MM.1S (cell line): Measurements from ENCODE around the gene POU2F2.

ENCODE experiments used
- DNase-seq: peaks from one replicate; pipeline ENCODE4 v3.0.0-alpha.2; 2015
- H2AFZ ChIP-seq: fragments of 300-600 bp; sonication (generic); 2 replicates; pipeline ENCODE4 v1.6.0; 2016; ENCODE audit warnings: antibody characterized with exemption, low read length
- H3F3A ChIP-seq: fragments of 300-600 bp; sonication (generic); 2 replicates; pipeline ENCODE4 v1.6.1; 2016; ENCODE audit warnings: mild to moderate bottlenecking, antibody characterized with exemption, low read length, moderate library complexity, mixed read lengths; ENCODE audit not compliant: insufficient read depth
- H3K27ac ChIP-seq: fragments of 300-600 bp; sonication (generic); 2 replicates; pipeline ENCODE4 v1.5.1; 2016; ENCODE audit warnings: mild to moderate bottlenecking, low read length
- H3K27me3 ChIP-seq: fragments of 300-600 bp; sonication (generic); replicated peaks from 2 replicates; pipeline ENCODE4 v1.6.0; 2016; ENCODE audit warnings: low read length; ENCODE audit not compliant: insufficient read depth
- H3K36me3 ChIP-seq: fragments of 300-600 bp; sonication (generic); replicated peaks from 2 replicates; pipeline ENCODE4 v1.6.1; 2016; ENCODE audit warnings: mild to moderate bottlenecking, low read length, mixed read lengths; ENCODE audit not compliant: insufficient read depth
- H3K4me1 ChIP-seq: fragments of 300-600 bp; sonication (generic); 2 replicates; pipeline ENCODE4 v1.6.1; 2016; ENCODE audit warnings: low read length, mixed read lengths
- H3K4me2 ChIP-seq: fragments of 300-600 bp; sonication (generic); 2 replicates; pipeline ENCODE4 v1.6.0; 2016; ENCODE audit warnings: low read depth, low read length
- H3K4me3 ChIP-seq: fragments of 300-600 bp; sonication (generic); 2 replicates; pipeline ENCODE4 v1.5.1; 2016; ENCODE audit warnings: low read length, mixed read lengths
- H3K79me2 ChIP-seq: fragments of 300-600 bp; sonication (generic); 2 replicates; pipeline ENCODE4 v1.6.1; 2016; ENCODE audit warnings: mixed run types, low read length, mixed read lengths
- H3K9ac ChIP-seq: fragments of 300-600 bp; sonication (generic); 2 replicates; pipeline ENCODE4 v1.6.1; 2016; ENCODE audit warnings: low read length, mixed read lengths
- H3K9me2 ChIP-seq: fragments of 300-600 bp; sonication (generic); replicated peaks from 2 replicates; pipeline ENCODE4 v1.6.1; 2016; ENCODE audit warnings: mild to moderate bottlenecking, low read length, mixed read lengths; ENCODE audit not compliant: insufficient read depth
- H3K9me3 ChIP-seq: fragments of 300-600 bp; sonication (generic); replicated peaks from 2 replicates; pipeline ENCODE4 v1.6.1; 2016; ENCODE audit warnings: mild to moderate bottlenecking, low read length, mixed read lengths; ENCODE audit not compliant: insufficient read depth
- H4K20me1 ChIP-seq: fragments of 300-600 bp; sonication (generic); 2 replicates; pipeline ENCODE4 v1.6.1; 2016; ENCODE audit warnings: mild to moderate bottlenecking, low read length, moderate library complexity, mixed read lengths; ENCODE audit not compliant: insufficient read depth
- EZH2 ChIP-seq: fragments of 300-600 bp; sonication (generic); optimal IDR thresholded peaks from 2 replicates; pipeline ENCODE3; 2017; ENCODE audit warnings: low read depth, mild to moderate bottlenecking, antibody characterized with exemption, low read length, mixed read lengths
- EZH2phosphoT487 ChIP-seq: fragments of 300-600 bp; sonication (generic); IDR thresholded peaks from 2 replicates; pipeline ENCODE4 v1.6.1; 2018; ENCODE audit warnings: antibody characterized with exemption, low read length
- TF ChIP-seq, protein P1 (sequence below): fragments of 300-600 bp; sonication (generic); IDR thresholded peaks from 2 replicates; pipeline ENCODE4 v1.5.1; 2016; ENCODE audit warnings: antibody characterized with exemption, low read length, mixed read lengths

Gene POU2F2

GRCh38 chr19:42159942-42160341, 27.7 kb upstream of the POU2F2 start:
- no peak overlapping the region for H3K4me2 ChIP-seq
- DNase-seq, result no peak
- no peaks in the 10 kb centered on the region for H3K36me3 ChIP-seq
- no peaks in the 10 kb centered on the region for H3K4me1 ChIP-seq
- H3K9ac ChIP-seq, result no peak overlapping the region
- no peaks in the 10 kb centered on the region for H3K9me3 ChIP-seq
- H3K27ac ChIP-seq, result no peak overlapping the region
- no peaks in the 10 kb centered on the region for H3K79me2 ChIP-seq
- no peaks in the 10 kb centered on the region for H3K9me2 ChIP-seq
- TF ChIP-seq EZH2phosphoT487, result no peak
- TF ChIP-seq, protein P1, sequence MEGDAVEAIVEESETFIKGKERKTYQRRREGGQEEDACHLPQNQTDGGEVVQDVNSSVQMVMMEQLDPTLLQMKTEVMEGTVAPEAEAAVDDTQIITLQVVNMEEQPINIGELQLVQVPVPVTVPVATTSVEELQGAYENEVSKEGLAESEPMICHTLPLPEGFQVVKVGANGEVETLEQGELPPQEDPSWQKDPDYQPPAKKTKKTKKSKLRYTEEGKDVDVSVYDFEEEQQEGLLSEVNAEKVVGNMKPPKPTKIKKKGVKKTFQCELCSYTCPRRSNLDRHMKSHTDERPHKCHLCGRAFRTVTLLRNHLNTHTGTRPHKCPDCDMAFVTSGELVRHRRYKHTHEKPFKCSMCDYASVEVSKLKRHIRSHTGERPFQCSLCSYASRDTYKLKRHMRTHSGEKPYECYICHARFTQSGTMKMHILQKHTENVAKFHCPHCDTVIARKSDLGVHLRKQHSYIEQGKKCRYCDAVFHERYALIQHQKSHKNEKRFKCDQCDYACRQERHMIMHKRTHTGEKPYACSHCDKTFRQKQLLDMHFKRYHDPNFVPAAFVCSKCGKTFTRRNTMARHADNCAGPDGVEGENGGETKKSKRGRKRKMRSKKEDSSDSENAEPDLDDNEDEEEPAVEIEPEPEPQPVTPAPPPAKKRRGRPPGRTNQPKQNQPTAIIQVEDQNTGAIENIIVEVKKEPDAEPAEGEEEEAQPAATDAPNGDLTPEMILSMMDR, result no peak
- H3K4me3 ChIP-seq, result no peak overlapping the region
- H4K20me1 ChIP-seq, result no peaks in the 10 kb centered on the region
- H3F3A ChIP-seq, result no peaks in the 10 kb centered on the region
- H2AFZ ChIP-seq, result no peak overlapping the region
- peaks cover 11% of the 10 kb centered on the region for H3K27me3 ChIP-seq

DNA sequence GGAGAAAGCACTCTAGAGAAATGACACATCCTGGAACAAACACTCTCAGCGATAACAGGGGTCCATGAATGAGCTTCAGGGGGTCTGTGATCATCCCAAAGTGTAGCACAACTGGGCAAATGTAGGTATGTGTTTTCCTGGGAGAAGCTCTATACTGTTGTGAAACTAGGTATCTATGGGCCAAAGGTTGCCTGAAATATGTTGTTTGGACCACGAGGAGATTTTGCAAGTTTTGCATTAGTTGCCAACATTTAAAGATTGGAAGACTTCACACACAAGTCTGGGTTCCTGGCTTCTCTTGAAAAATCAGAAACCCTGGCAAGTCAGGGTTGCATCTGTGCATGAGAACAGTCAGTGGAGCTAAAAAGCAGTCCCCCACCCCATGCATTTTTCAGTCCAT, 26.7 kb upstream of the POU2F2 start:
- Histone ChIP-seq H4K20me1 (no peaks in the 10 kb centered on the region), H3K9me2 (no peaks in the 10 kb centered on the region), H3K4me1 (no peaks in the 10 kb centered on the region), H3K9ac (no peak overlapping the region), H3K9me3 (no peaks in the 10 kb centered on the region), H3K4me3 (no peak overlapping the region), H3K4me2 (no peak overlapping the region), H3K27me3 (peaks cover 12% of the 10 kb centered on the region), H3K27ac (no peak overlapping the region), H3F3A (no peaks in the 10 kb centered on the region), H3K36me3 (no peaks in the 10 kb centered on the region), H3K79me2 (no peaks in the 10 kb centered on the region), H2AFZ (no peak overlapping the region)
- no peak for DNase-seq
- no peak for TF ChIP-seq EZH2phosphoT487
- TF ChIP-seq, protein P1, result no peak
- TF ChIP-seq EZH2, result no peak

GRCh38 chr19:42156571-42156970, 24.3 kb upstream of the POU2F2 start:
- no peaks in the 10 kb centered on the region for H4K20me1 ChIP-seq
- no peaks in the 10 kb centered on the region for H3F3A ChIP-seq
- DNase-seq, result no peak
- H3K79me2 ChIP-seq, result no peaks in the 10 kb centered on the region
- no peaks in the 10 kb centered on the region for H3K4me1 ChIP-seq
- peaks cover 32% of the 10 kb centered on the region for H3K27me3 ChIP-seq
- no peaks in the 10 kb centered on the region for H3K9me2 ChIP-seq
- H3K9ac ChIP-seq, result no peak overlapping the region
- no peak overlapping the region for H3K27ac ChIP-seq
- no peak for TF ChIP-seq EZH2phosphoT487
- no peak overlapping the region for H3K4me2 ChIP-seq
- no peak overlapping the region for H2AFZ ChIP-seq
- no peaks in the 10 kb centered on the region for H3K36me3 ChIP-seq
- H3K4me3 ChIP-seq, result no peak overlapping the region
- H3K9me3 ChIP-seq, result no peaks in the 10 kb centered on the region

GRCh38 chr19:42155796-42156195, 23.6 kb upstream of the POU2F2 start:
- Histone ChIP-seq H2AFZ (no peak overlapping the region), H3K27me3 (peaks cover 37% of the 10 kb centered on the region), H3K27ac (no peak overlapping the region)

More at GRCh38 chr19:42155796-42156195, 23.6 kb upstream of the POU2F2 start:
- no peak overlapping the region for H3K9ac ChIP-seq
- no peaks in the 10 kb centered on the region for H3K9me3 ChIP-seq
- H3K36me3 ChIP-seq, result no peaks in the 10 kb centered on the region
- no peaks in the 10 kb centered on the region for H3F3A ChIP-seq
- H3K79me2 ChIP-seq, result no peaks in the 10 kb centered on the region
- no peak for DNase-seq
- H3K4me1 ChIP-seq, result no peaks in the 10 kb centered on the region
- H3K4me3 ChIP-seq, result no peak overlapping the region
- no peaks in the 10 kb centered on the region for H3K9me2 ChIP-seq
- no peaks in the 10 kb centered on the region for H4K20me1 ChIP-seq
- no peak overlapping the region for H3K4me2 ChIP-seq
- TF ChIP-seq EZH2 (no peak), EZH2phosphoT487 (no peak)
- TF ChIP-seq, protein P1, result no peak
